ENCODE results near the gene PLOD3. TPM values are rescaled to one million over a fixed set of nuclear protein-coding genes. Genes with fewer than 3 reads are reported as not detected.
A peak's percentile ranks its signal among the peaks of the same experiment; 100 is the strongest.

The PLOD3 gene
- total RNA-seq, 1 experiment from 2014 or later, result 74.5 TPM

GRCh38 chr7:101210143-101210542 is 7.2 kb downstream of the PLOD3 start:
- H3K79me1 ChIP-seq (ENCODE audit: insufficient read depth, low read depth, low read length, poor library complexity, severe bottlenecking), result no peaks in the 10 kb centered on the region
- Mint-ChIP-seq H3K36me3 (ENCODE audit: insufficient read depth in 1 of 3, low read depth in 3 of 3) (peaks cover 9 to 51% (median 22%) of the 10 kb centered on the region in 3 experiments; a peak in 6 of 7 replicates), H3K9me3 (no peaks in the 10 kb centered on the region), H3K4me1 (no peaks in the 10 kb centered on the region), H3K27me3 (ENCODE audit: low read depth) (no peaks in the 10 kb centered on the region; the same call in 1 of the 2 replicates), H3K27ac (no peak overlapping the region), H3K4me3 (no peak overlapping the region)
- no peak overlapping the region for H3K4ac ChIP-seq (ENCODE audit: low read depth, low read length)
- no peaks in the 10 kb centered on the region for H4K20me1 ChIP-seq (ENCODE audit: control insufficient read depth, insufficient read depth, insufficient read length)
- no peak overlapping the region for H2AFZ ChIP-seq (ENCODE audit: low read length)
- H4K8ac ChIP-seq (replicated peaks; ENCODE audit: insufficient read length, low read depth, low read length), result no peak overlapping the region
- no peaks in the 10 kb centered on the region for H3K9me3 ChIP-seq (ENCODE audit: control insufficient read depth, low read depth, low read length)
- H3K4me1 ChIP-seq (ENCODE audit: insufficient read depth, low read length), result no peaks in the 10 kb centered on the region
- H3K9ac ChIP-seq (ENCODE audit: extremely low read depth, insufficient read length, low read length), result no peak overlapping the region
- no peak overlapping the region for H2BK15ac ChIP-seq (ENCODE audit: low read depth, low read length)
- H3K27ac ChIP-seq (ENCODE audit: insufficient read length, low read depth, low read length), result no peak overlapping the region
- WGBS (ENCODE audit: extremely low coverage, insufficient read length, low lambda C conversion rate), result no CpG with 5 or more reads among the region's 19 CpGs
- H3K56ac ChIP-seq (ENCODE audit: insufficient read length, low read depth, low read length), result no peak overlapping the region
- H3T11ph ChIP-seq (ENCODE audit: low read length), result no peak overlapping the region
- no peak overlapping the region for H3K23ac ChIP-seq (ENCODE audit: insufficient read length, low read depth, low read length)
- H2BK120ac ChIP-seq (ENCODE audit: low read depth, low read length, poor library complexity, severe bottlenecking), result no peak overlapping the region
- H2BK12ac ChIP-seq (ENCODE audit: insufficient read length, low read depth, low read length), result no peak overlapping the region
- no peak overlapping the region for H4K91ac ChIP-seq (ENCODE audit: insufficient read length, low read depth, low read length)
- TF ChIP-seq, protein P1, sequence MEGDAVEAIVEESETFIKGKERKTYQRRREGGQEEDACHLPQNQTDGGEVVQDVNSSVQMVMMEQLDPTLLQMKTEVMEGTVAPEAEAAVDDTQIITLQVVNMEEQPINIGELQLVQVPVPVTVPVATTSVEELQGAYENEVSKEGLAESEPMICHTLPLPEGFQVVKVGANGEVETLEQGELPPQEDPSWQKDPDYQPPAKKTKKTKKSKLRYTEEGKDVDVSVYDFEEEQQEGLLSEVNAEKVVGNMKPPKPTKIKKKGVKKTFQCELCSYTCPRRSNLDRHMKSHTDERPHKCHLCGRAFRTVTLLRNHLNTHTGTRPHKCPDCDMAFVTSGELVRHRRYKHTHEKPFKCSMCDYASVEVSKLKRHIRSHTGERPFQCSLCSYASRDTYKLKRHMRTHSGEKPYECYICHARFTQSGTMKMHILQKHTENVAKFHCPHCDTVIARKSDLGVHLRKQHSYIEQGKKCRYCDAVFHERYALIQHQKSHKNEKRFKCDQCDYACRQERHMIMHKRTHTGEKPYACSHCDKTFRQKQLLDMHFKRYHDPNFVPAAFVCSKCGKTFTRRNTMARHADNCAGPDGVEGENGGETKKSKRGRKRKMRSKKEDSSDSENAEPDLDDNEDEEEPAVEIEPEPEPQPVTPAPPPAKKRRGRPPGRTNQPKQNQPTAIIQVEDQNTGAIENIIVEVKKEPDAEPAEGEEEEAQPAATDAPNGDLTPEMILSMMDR (conservative IDR thresholded peaks at IDR 0.05), result no peak
- H3K14ac ChIP-seq (ENCODE audit: insufficient read depth, low read length), result no peak overlapping the region
- no peak overlapping the region for H3K4me2 ChIP-seq (ENCODE audit: insufficient read depth, insufficient read length, low read length)
- no peak overlapping the region for H2BK20ac ChIP-seq (ENCODE audit: low read depth, low read length, poor library complexity, severe bottlenecking)
- peak overlapping the region; percentile 58 for H2BK5ac ChIP-seq (ENCODE audit: insufficient read length, low read length)
- no peaks in the 10 kb centered on the region for H3K79me2 ChIP-seq (ENCODE audit: insufficient read depth, low read length)
- H3K23me2 ChIP-seq (ENCODE audit: insufficient read length, low read depth, low read length, poor library complexity, severe bottlenecking), result no peaks in the 10 kb centered on the region
- DNase-seq, result no peak
- H3K18ac ChIP-seq (ENCODE audit: insufficient read length, low read depth, low read length), result no peak overlapping the region
- no peaks in the 10 kb centered on the region for H3K27me3 ChIP-seq (ENCODE audit: insufficient read depth, low read length)
- H4K5ac ChIP-seq (ENCODE audit: insufficient read length, low read depth, low read length), result no peak overlapping the region
- H2AK5ac ChIP-seq (ENCODE audit: insufficient read length, low read length), result no peak overlapping the region

All from H9 (cell line).